Mesendoderm (in vitro differentiated cells): Measurements from ENCODE around the gene CHMP4B. TPM values are rescaled to one million over a fixed set of nuclear protein-coding genes. Genes with fewer than 3 reads are reported as not detected.
A peak's percentile ranks its signal among the peaks of the same experiment; 100 is the strongest.

ENCODE experiments used
- DNase-seq: peaks from one replicate; pipeline ENCODE4 v3.0.0; 2013
- H2AK5ac ChIP-seq: 2 replicates; pipeline ENCODE4 v1.6.1; 2013; ENCODE audit warnings: low read length, inconsistent platforms
- H2BK120ac ChIP-seq: 2 replicates; pipeline ENCODE4 v1.6.1; 2013; ENCODE audit warnings: low read depth, mild to moderate bottlenecking, low read length, moderate library complexity, mixed read lengths
- H2BK15ac ChIP-seq: replicated peaks from 2 replicates; pipeline ENCODE4 v1.6.1; 2013; ENCODE audit warnings: low read depth, mild to moderate bottlenecking, moderate library complexity
- H2BK5ac ChIP-seq: 2 replicates; pipeline ENCODE4 v1.6.1; 2013; ENCODE audit warnings: low read length, inconsistent platforms
- H3K18ac ChIP-seq: 2 replicates; pipeline ENCODE4 v1.6.1; 2013; ENCODE audit warnings: mild to moderate bottlenecking, low read length, mixed read lengths
- H3K23ac ChIP-seq: one replicate; pipeline ENCODE4 v1.6.1; 2013; ENCODE audit warnings: low read length
- H3K27ac ChIP-seq: 2 replicates; pipeline ENCODE4 v1.5.1; 2013; ENCODE audit warnings: low read depth, mild to moderate bottlenecking, inconsistent platforms, low read length, moderate library complexity
- H3K27me3 ChIP-seq: 2 replicates; pipeline ENCODE4 v1.6.1; 2013; ENCODE audit warnings: low read length, control low read depth, mild to moderate bottlenecking, inconsistent platforms; ENCODE audit not compliant: insufficient read depth, poor library complexity
- H3K36me3 ChIP-seq: 2 replicates; pipeline ENCODE4 v1.6.1; 2013; ENCODE audit warnings: low read length, inconsistent platforms; ENCODE audit not compliant: control insufficient read depth, insufficient read depth
- H3K4ac ChIP-seq: one replicate; pipeline ENCODE4 v1.6.1; 2013; ENCODE audit warnings: low read depth, mild to moderate bottlenecking, low read length, moderate library complexity
- H3K4me1 ChIP-seq: 2 replicates; pipeline ENCODE4 v1.6.1; 2013; ENCODE audit warnings: low read depth, low read length, inconsistent platforms; ENCODE audit not compliant: control insufficient read depth
- H3K4me2 ChIP-seq: 2 replicates; pipeline ENCODE4 v1.6.1; 2013; ENCODE audit warnings: low read length
- H3K4me3 ChIP-seq: 2 replicates; pipeline ENCODE4 v1.5.1; 2013; ENCODE audit warnings: mild to moderate bottlenecking, low read length
- H3K56ac ChIP-seq: one replicate; pipeline ENCODE4 v1.6.1; 2013; ENCODE audit warnings: low read length
- H3K79me1 ChIP-seq: 2 replicates; pipeline ENCODE4 v1.6.1; 2013; ENCODE audit warnings: low read length, inconsistent platforms
- H3K79me2 ChIP-seq: 2 replicates; pipeline ENCODE4 v1.6.1; 2013; ENCODE audit warnings: mild to moderate bottlenecking, low read length; ENCODE audit not compliant: control insufficient read depth, insufficient read depth
- H3K9ac ChIP-seq: 2 replicates; pipeline ENCODE4 v1.6.1; 2013; ENCODE audit warnings: low read length, inconsistent platforms
- H4K5ac ChIP-seq: one replicate; pipeline ENCODE4 v1.6.1; 2013; ENCODE audit warnings: low read length
- H4K8ac ChIP-seq: one replicate; pipeline ENCODE4 v1.6.1; 2013; ENCODE audit warnings: low read depth, mild to moderate bottlenecking, control low read depth, low read length, moderate library complexity
- WGBS: extraction: QIAGEN DNeasy Blood & Tissue Kit; methylation state at CpG from one replicate; pipeline ENCODE4 v1.1.7; 2013; ENCODE audit warnings: low lambda C conversion rate, missing lambda C conversion rate; ENCODE audit not compliant: insufficient coverage; ENCODE audit errors: extremely low coverage; 5-methylcytosine and 5-hydroxymethylcytosine counted together
- polyA plus RNA-seq, 2 experiments: library from polyadenylated mRNA; stranded (reverse); fragments of 200-250 nt; gene quantifications; one replicate each; pipeline ENCODE4 v1.2.3, GENCODE V29; 2013

Gene CHMP4B, protein sequence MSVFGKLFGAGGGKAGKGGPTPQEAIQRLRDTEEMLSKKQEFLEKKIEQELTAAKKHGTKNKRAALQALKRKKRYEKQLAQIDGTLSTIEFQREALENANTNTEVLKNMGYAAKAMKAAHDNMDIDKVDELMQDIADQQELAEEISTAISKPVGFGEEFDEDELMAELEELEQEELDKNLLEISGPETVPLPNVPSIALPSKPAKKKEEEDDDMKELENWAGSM
- polyA plus RNA-seq (2013, experiment 1 of 2) = 58.2 TPM
- polyA plus RNA-seq (2013, experiment 2 of 2) = 60.2 TPM

- Histone ChIP-seq H4K5ac (no peak within 1 kb of the TSS), H2AK5ac (no peak within 1 kb of the TSS)
- no CpG with 5 or more reads among the region's 71 CpGs for WGBS
Observed at GRCh38 chr20:33810885-33811775, at the start of gene CHMP4B. CHMP4B (plus strand) TSS chr20:33811348; CDS start chr20:33811469, 121 bp downstream.

GRCh38 chr20:33761698-33762250 is 49.4 kb upstream of the CHMP4B start:
- no peak overlapping the region for H3K4me2 ChIP-seq
- no peak overlapping the region for H3K23ac ChIP-seq
- H3K9ac ChIP-seq = no peak overlapping the region
- no peaks in the 10 kb centered on the region for H3K79me1 ChIP-seq
- H3K4me3 ChIP-seq = no peak overlapping the region
- no peak overlapping the region for H4K8ac ChIP-seq
- H3K27me3 ChIP-seq = no peaks in the 10 kb centered on the region
- H3K27ac ChIP-seq = no peak overlapping the region
- H3K4ac ChIP-seq = no peak overlapping the region
- no peak overlapping the region for H2BK5ac ChIP-seq
- no peak overlapping the region for H2BK120ac ChIP-seq
- no peaks in the 10 kb centered on the region for H3K36me3 ChIP-seq
- no CpG with 5 or more reads among the region's 13 CpGs for WGBS
- DNase-seq = no peak
- H3K4me1 ChIP-seq = no peaks in the 10 kb centered on the region
- H3K79me2 ChIP-seq = no peaks in the 10 kb centered on the region
- H2BK15ac ChIP-seq = no peak overlapping the region
- H4K5ac ChIP-seq = no peak overlapping the region
- no peak overlapping the region for H3K56ac ChIP-seq
- H3K18ac ChIP-seq = no peak overlapping the region
- no peak overlapping the region for H2AK5ac ChIP-seq

More at GRCh38 chr20:33810885-33811775, at the start of gene CHMP4B:
- peaks cover 5% of the 10 kb centered on the region for H3K4me1 ChIP-seq
- H3K27ac ChIP-seq = peak within 1 kb of the TSS; percentile 66
- H3K4me2 ChIP-seq = peak within 1 kb of the TSS; percentile 97
- peak within 1 kb of the TSS; percentile 83 for H3K9ac ChIP-seq
- DNase-seq = peak; percentile 99
- H3K79me1 ChIP-seq = peaks cover 25% of the 10 kb centered on the region
- peak within 1 kb of the TSS; percentile 77 for H4K8ac ChIP-seq
- peaks cover 44% of the 10 kb centered on the region for H3K79me2 ChIP-seq
- H2BK15ac ChIP-seq = no peak within 1 kb of the TSS
- H3K4me3 ChIP-seq = peak within 1 kb of the TSS; percentile 89
- no peaks in the 10 kb centered on the region for H3K27me3 ChIP-seq
- no peaks in the 10 kb centered on the region for H3K36me3 ChIP-seq
- no peak within 1 kb of the TSS for H3K23ac ChIP-seq
- H3K56ac ChIP-seq = peak within 1 kb of the TSS; percentile 83
- H2BK5ac ChIP-seq = no peak within 1 kb of the TSS
- H3K18ac ChIP-seq = peak within 1 kb of the TSS; percentile 56
- H2BK120ac ChIP-seq = no peak within 1 kb of the TSS
- H3K4ac ChIP-seq = no peak within 1 kb of the TSS

DNA sequence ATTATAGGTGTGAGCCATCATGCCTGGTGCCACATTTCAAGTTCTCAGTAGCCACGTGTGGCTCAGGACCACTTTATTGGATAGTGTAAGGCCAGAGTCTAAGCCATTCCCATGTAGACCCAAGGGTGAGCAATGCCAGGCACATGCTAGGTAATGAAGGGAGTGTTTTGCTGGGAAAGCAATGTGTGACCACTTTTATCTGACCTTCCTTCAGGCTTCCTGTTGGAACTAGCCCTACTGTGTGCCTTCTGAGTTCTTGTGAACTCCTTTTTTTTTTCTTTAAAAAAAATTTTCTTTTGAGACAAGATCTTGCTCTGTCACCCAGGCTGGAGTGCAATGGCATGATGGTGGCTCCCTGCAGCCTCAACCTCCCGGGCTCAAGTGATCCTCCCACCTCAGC is 46.0 kb upstream of the CHMP4B start:
- Histone ChIP-seq H3K27me3 (no peaks in the 10 kb centered on the region), H3K36me3 (no peaks in the 10 kb centered on the region), H2AK5ac (no peak overlapping the region), H4K8ac (no peak overlapping the region), H2BK120ac (no peak overlapping the region), H3K79me2 (no peaks in the 10 kb centered on the region), H3K27ac (no peak overlapping the region), H3K4me3 (no peak overlapping the region), H3K56ac (no peak overlapping the region), H3K4ac (no peak overlapping the region), H3K79me1 (no peaks in the 10 kb centered on the region), H2BK15ac (no peak overlapping the region), H3K23ac (no peak overlapping the region), H3K18ac (no peak overlapping the region), H2BK5ac (no peak overlapping the region), H3K4me1 (no peaks in the 10 kb centered on the region), H3K4me2 (no peak overlapping the region), H3K9ac (no peak overlapping the region), H4K5ac (no peak overlapping the region)
- no peak for DNase-seq
- no CpG with 5 or more reads among the region's 2 CpGs for WGBS

DNA sequence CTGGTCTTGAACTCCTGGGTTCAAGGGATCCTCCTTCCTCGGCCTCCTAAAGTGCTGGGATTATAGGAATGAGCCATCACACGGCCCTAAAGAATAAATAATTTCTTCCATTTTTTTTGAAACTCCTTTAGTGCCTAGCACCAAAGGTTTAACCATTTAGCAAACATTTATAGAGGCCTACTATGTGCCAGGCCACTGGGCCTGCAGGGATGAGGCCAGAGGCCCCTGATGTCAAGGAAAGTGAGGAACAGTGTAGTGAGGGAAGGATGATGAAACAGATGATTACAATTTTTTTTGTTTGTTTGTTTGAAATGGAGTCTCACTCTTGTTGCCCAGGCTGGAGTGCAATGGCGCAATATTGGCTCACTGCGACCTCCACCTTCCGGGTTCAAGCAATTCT is 45.6 kb upstream of the CHMP4B start:
- no CpG with 5 or more reads among the region's 5 CpGs for WGBS
- no peak overlapping the region for H3K56ac ChIP-seq
- no peaks in the 10 kb centered on the region for H3K4me1 ChIP-seq
- H2BK120ac ChIP-seq = no peak overlapping the region
- no peaks in the 10 kb centered on the region for H3K27me3 ChIP-seq
- no peak overlapping the region for H3K9ac ChIP-seq
- H3K27ac ChIP-seq = no peak overlapping the region
- no peaks in the 10 kb centered on the region for H3K79me2 ChIP-seq
- no peak overlapping the region for H3K4me2 ChIP-seq
- no peaks in the 10 kb centered on the region for H3K79me1 ChIP-seq
- H2AK5ac ChIP-seq = no peak overlapping the region
- no peak overlapping the region for H3K4ac ChIP-seq
- no peak overlapping the region for H4K8ac ChIP-seq
- no peak overlapping the region for H3K18ac ChIP-seq
- H2BK5ac ChIP-seq = no peak overlapping the region
- H3K36me3 ChIP-seq = no peaks in the 10 kb centered on the region
- DNase-seq = no peak
- H3K23ac ChIP-seq = no peak overlapping the region
- no peak overlapping the region for H4K5ac ChIP-seq
- no peak overlapping the region for H2BK15ac ChIP-seq
- no peak overlapping the region for H3K4me3 ChIP-seq

DNA sequence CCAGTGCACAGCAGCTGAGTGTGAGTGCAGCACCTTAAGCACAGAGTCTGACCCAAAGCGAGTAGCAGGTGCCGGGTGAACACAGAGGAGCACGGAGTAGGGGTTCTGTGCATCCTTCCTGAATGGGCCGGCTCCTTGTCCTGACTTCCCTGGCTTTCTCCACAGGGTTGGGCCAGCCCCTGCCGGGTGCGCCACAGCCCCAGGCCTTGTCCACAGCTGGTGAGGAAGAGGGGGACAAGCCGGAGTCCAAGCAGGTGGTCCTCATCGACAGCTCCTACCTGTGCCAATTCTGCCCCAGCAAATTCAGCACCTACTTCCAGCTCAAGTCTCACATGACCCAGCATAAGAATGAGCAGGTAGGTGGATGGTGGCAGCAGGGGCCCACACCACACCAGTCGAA is 44.5 kb upstream of the CHMP4B start:
- DNase-seq = no peak
- H3K23ac ChIP-seq = no peak overlapping the region
- no peaks in the 10 kb centered on the region for H3K4me1 ChIP-seq
- H3K4ac ChIP-seq = no peak overlapping the region
- no peak overlapping the region for H3K4me3 ChIP-seq
- H2BK120ac ChIP-seq = no peak overlapping the region
- WGBS = no CpG with 5 or more reads among the region's 9 CpGs
- H3K9ac ChIP-seq = no peak overlapping the region
- H2BK5ac ChIP-seq = no peak overlapping the region
- no peak overlapping the region for H3K56ac ChIP-seq
- no peak overlapping the region for H2AK5ac ChIP-seq
- H3K79me1 ChIP-seq = no peaks in the 10 kb centered on the region
- H3K18ac ChIP-seq = no peak overlapping the region
- no peak overlapping the region for H3K27ac ChIP-seq
- no peaks in the 10 kb centered on the region for H3K36me3 ChIP-seq
- H2BK15ac ChIP-seq = no peak overlapping the region
- H4K5ac ChIP-seq = no peak overlapping the region
- H3K79me2 ChIP-seq = no peaks in the 10 kb centered on the region
- no peak overlapping the region for H3K4me2 ChIP-seq
- no peaks in the 10 kb centered on the region for H3K27me3 ChIP-seq
- H4K8ac ChIP-seq = no peak overlapping the region
